Esophagus squamous epithelium (tissue), 4 donors: ENCODE data around the gene LGALS7.

Experiments
- POLR2A ChIP-seq, 4 donors: fragments of 450-650 bp; IDR thresholded peaks; one replicate each; pipeline ENCODE4 v1.6.1; 2017; ENCODE audit warnings: antibody characterized with exemption in 4 of 4, mild to moderate bottlenecking in 4 of 4, moderate library complexity in 3 of 4
- TF ChIP-seq, protein P1 (sequence below), 6 experiments: fragments of 450-650 bp in 4 of 6; fragments of 200-600 bp in 2 of 6; sonication (generic) in 2 of 6; IDR thresholded peaks; one replicate each; pipeline ENCODE4 v1.5.1; 2016 to 2019; ENCODE audit warnings: antibody characterized with exemption in 6 of 6, mild to moderate bottlenecking in 4 of 6, moderate library complexity in 4 of 6

DNA sequence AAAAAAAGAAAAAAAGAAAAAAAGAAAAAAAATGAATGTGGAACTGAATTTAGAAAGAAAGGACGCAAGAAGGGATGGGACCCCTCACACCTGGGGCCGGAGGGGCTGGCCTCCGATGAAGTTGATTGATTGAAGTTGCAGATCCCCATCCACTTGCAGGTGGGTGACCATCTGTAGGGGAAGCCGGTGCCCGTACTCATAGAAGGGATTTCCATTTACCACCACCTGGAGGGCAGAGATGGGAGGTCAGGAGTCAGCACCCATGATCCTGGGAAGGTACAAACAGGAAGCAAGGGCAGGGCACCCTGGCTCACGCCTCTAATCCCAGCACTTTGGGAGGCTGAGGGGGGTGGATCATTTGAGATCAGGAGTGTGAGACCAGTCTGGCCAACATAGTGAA is 33.1 kb upstream of the LGALS7 start:
- no peak for TF ChIP-seq POLR2A (IDR thresholded peaks at IDR 0.05)
- TF ChIP-seq, protein P1, sequence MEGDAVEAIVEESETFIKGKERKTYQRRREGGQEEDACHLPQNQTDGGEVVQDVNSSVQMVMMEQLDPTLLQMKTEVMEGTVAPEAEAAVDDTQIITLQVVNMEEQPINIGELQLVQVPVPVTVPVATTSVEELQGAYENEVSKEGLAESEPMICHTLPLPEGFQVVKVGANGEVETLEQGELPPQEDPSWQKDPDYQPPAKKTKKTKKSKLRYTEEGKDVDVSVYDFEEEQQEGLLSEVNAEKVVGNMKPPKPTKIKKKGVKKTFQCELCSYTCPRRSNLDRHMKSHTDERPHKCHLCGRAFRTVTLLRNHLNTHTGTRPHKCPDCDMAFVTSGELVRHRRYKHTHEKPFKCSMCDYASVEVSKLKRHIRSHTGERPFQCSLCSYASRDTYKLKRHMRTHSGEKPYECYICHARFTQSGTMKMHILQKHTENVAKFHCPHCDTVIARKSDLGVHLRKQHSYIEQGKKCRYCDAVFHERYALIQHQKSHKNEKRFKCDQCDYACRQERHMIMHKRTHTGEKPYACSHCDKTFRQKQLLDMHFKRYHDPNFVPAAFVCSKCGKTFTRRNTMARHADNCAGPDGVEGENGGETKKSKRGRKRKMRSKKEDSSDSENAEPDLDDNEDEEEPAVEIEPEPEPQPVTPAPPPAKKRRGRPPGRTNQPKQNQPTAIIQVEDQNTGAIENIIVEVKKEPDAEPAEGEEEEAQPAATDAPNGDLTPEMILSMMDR (IDR thresholded peaks at IDR 0.05), result no peak
